Osteoblast (primary cell): ENCODE results near the gene SYT13. TPM values are rescaled to one million over a fixed set of nuclear protein-coding genes. Genes with fewer than 3 reads are reported as not detected.

Experiments used
- DNase-seq: peaks from one replicate; pipeline ENCODE4 v3.0.0; 2011; ENCODE audit warnings: low spot score, mixed read lengths; ENCODE audit not compliant: insufficient read length; ENCODE audit errors: missing footprints
- H2AFZ ChIP-seq: 2 replicates; pipeline ENCODE4 v1.6.0; 2011; ENCODE audit warnings: mild to moderate bottlenecking, low read length
- H3K27ac ChIP-seq: 2 replicates; pipeline ENCODE4 v1.5.1; 2011; ENCODE audit warnings: mild to moderate bottlenecking, low read depth, low read length, moderate library complexity
- H3K27me3 ChIP-seq: 2 replicates; pipeline ENCODE4 v1.6.0; 2012; ENCODE audit warnings: mild to moderate bottlenecking, control low read depth, inconsistent platforms, low read length, moderate library complexity; ENCODE audit not compliant: insufficient read depth
- H3K36me3 ChIP-seq: 2 replicates; pipeline ENCODE4 v1.5.1; 2011; ENCODE audit warnings: mild to moderate bottlenecking, low read length, control low read depth, moderate library complexity; ENCODE audit not compliant: insufficient read depth
- H3K4me1 ChIP-seq: 2 replicates; pipeline ENCODE4 v1.5.1; 2011; ENCODE audit warnings: mild to moderate bottlenecking, low read length, control low read depth, moderate library complexity; ENCODE audit not compliant: insufficient read depth
- H3K4me2 ChIP-seq: 2 replicates; pipeline ENCODE4 v1.6.0; 2011; ENCODE audit warnings: mild to moderate bottlenecking, low read length; ENCODE audit not compliant: insufficient read depth
- H3K4me3 ChIP-seq: fragments of 200-600 bp; sonication (generic); 3 replicates; pipeline ENCODE4 v1.5.1; 2012; ENCODE audit warnings: mild to moderate bottlenecking, low read length, inconsistent platforms; ENCODE audit not compliant: insufficient read depth
- H3K79me2 ChIP-seq: 2 replicates; pipeline ENCODE4 v1.6.0; 2012; ENCODE audit warnings: mild to moderate bottlenecking, low read length, control low read depth, inconsistent platforms; ENCODE audit not compliant: insufficient read depth
- H3K9me3 ChIP-seq: 2 replicates; pipeline ENCODE4 v1.5.1; 2011; ENCODE audit warnings: low read depth, low read length, control low read depth
- H4K20me1 ChIP-seq: 2 replicates; pipeline ENCODE4 v1.6.0; 2012; ENCODE audit warnings: mild to moderate bottlenecking, low read length, control low read depth; ENCODE audit not compliant: insufficient read depth
- total RNA-seq: library from RNA; depleted of rRNA; stranded (reverse); fragments of >200 nt; gene quantifications from 2 replicates; pipeline ENCODE4 v1.2.3, GENCODE V29; 2012
- TF ChIP-seq, protein P1 (sequence below): IDR thresholded peaks from 2 replicates; pipeline ENCODE4 v1.5.1; 2011; ENCODE audit warnings: mild to moderate bottlenecking, low read depth, low read length, moderate library complexity; ENCODE audit errors: extremely low read depth

SYT13 gene
- total RNA-seq, 1 donor = under 0.01 TPM

DNA sequence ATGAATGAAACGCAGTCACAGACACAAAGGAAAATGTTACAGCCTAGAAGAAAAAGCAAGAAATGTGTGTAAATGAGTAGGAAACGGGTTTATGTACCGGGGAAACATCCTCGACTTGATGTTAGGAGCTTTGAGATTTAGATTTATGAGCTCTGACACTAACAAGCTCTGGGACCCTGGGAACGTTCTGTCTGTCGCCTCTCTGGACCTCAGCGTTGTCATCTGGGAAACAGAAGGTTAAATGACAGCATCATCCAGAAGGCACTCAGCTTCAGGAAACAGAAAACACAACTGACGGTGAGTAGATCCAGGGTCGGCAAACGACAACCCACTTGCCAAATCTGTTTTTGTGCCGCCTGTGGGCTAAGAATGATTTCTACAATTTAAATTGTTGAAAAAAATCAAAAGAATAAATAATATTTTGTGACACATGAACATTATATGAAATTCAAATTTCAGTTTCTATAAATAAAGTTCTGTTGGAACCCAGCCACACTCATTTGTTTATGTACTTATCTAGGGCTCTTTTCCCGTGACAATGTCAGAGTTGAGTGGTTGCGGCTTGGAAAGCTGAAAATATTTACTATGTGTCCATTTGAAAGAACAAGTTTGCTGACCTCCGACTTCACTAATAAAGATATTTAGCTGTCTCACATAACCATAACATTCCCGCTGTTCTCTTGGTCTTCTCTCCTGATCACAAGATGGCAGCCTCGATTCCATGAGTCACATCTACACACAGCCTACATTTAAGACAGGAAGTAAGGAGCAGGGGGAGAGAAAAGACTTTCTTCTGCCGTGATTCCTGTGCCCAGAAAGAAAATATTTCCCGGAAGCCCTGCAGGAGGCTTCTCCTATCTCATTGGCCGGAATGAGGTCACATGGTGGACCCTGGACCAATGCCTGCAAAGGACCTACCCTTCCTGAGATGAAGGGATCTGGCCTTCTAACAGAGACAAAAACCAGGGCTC, 47.1 kb upstream of the SYT13 start:
- peaks cover 25% of the 10 kb centered on the region for H3K27me3 ChIP-seq
- H3K9me3 ChIP-seq = no peaks in the 10 kb centered on the region
- H3K4me1 ChIP-seq = peaks cover 14% of the 10 kb centered on the region
- DNase-seq = peak; percentile 91
- H4K20me1 ChIP-seq = no peaks in the 10 kb centered on the region
- no peaks in the 10 kb centered on the region for H3K79me2 ChIP-seq
- peak overlapping the region; percentile 61 for H3K4me3 ChIP-seq
- no peak overlapping the region for H3K27ac ChIP-seq
- peak overlapping the region; percentile 90 for H2AFZ ChIP-seq
- TF ChIP-seq, protein P1, sequence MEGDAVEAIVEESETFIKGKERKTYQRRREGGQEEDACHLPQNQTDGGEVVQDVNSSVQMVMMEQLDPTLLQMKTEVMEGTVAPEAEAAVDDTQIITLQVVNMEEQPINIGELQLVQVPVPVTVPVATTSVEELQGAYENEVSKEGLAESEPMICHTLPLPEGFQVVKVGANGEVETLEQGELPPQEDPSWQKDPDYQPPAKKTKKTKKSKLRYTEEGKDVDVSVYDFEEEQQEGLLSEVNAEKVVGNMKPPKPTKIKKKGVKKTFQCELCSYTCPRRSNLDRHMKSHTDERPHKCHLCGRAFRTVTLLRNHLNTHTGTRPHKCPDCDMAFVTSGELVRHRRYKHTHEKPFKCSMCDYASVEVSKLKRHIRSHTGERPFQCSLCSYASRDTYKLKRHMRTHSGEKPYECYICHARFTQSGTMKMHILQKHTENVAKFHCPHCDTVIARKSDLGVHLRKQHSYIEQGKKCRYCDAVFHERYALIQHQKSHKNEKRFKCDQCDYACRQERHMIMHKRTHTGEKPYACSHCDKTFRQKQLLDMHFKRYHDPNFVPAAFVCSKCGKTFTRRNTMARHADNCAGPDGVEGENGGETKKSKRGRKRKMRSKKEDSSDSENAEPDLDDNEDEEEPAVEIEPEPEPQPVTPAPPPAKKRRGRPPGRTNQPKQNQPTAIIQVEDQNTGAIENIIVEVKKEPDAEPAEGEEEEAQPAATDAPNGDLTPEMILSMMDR = no peak
- no peaks in the 10 kb centered on the region for H3K36me3 ChIP-seq
- H3K4me2 ChIP-seq = peak overlapping the region; percentile 88

DNA sequence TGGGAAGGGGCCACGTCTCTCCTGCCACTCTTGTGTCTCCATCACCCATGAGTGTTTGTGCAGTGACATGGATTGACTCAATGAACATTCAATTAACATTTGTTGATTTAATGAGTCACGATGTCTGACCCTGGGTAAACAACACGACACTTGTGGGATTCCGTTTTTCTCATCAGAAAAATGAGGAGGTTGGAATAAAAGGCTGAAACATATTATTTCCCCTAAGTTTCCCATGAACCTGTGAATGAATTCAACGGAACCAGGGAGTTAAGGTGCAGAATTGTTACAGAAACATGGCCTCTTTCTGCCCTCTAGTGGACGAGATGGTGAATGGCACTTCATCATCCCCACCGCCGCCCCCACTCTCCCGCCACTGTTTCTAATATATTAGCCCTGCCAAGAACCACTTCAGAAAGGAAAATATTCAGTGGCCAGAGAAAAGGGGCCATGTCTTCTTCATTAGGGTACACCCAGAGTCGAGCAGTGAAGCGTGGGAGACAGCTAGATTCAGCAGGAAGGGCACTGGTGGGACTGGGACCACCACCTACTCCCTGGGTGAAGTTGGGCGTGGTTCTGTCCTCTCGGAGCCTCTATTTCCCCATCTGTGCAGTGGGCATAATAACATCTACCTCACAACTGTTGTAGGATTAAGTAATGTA, 46.3 kb upstream of the SYT13 start:
- H3K9me3 ChIP-seq = no peaks in the 10 kb centered on the region
- no peak overlapping the region for H3K27ac ChIP-seq
- DNase-seq = peak; percentile 81
- H4K20me1 ChIP-seq = no peaks in the 10 kb centered on the region
- H3K27me3 ChIP-seq = peaks cover 29% of the 10 kb centered on the region
- H3K4me3 ChIP-seq = peak overlapping the region; percentile 61
- TF ChIP-seq, protein P1 = peak; percentile 48
- peak overlapping the region; percentile 88 for H3K4me2 ChIP-seq
- H3K4me1 ChIP-seq = peaks cover 14% of the 10 kb centered on the region
- H3K79me2 ChIP-seq = no peaks in the 10 kb centered on the region
- peak overlapping the region; percentile 90 for H2AFZ ChIP-seq
- H3K36me3 ChIP-seq = no peaks in the 10 kb centered on the region

DNA sequence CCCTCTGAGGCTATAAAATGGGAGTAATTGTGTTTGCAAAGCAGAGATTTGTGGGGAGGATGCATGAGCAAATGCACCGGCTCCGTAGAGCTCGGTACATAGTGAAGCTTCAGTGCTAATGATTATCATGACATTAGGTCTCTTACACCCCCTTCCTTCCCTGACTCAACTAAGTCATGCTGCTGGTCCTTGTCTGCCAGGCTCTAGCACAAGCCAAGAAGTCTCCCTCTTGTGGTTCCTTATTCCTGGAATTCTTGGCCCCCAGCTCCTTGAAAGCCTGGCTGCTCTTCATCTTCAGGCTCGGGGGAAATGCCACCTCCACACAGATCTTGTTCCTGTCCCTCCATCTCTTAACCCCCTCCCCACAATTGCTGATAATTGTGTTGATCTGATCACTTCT, 45.7 kb upstream of the SYT13 start:
- Histone ChIP-seq H3K27ac (no peak overlapping the region), H3K4me1 (peaks cover 14% of the 10 kb centered on the region), H3K9me3 (peaks cover 5% of the 10 kb centered on the region), H3K4me2 (peak overlapping the region; percentile 36), H3K79me2 (no peaks in the 10 kb centered on the region), H3K4me3 (no peak overlapping the region), H3K27me3 (peaks cover 31% of the 10 kb centered on the region), H4K20me1 (no peaks in the 10 kb centered on the region), H3K36me3 (no peaks in the 10 kb centered on the region), H2AFZ (no peak overlapping the region)
- TF ChIP-seq, protein P1 = no peak
- DNase-seq = no peak

DNA sequence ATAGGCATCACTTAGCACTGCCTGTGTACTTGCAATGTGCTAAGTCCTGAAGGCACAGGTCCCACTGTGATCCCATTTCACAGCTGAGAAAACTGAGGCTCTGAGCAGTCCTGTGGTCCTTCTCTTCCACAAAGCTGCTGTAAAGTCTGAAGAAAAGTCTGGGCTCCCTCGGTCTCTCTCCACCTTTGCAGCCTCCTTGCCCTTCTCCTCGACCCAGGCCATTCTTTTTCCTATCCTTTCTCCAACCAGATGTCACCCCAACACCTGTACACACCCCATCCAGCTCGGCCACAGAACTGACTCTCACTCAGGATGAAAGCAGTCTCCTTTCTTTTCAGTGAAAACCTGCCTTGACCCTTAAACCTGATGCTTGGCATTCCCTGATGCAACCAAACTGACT, 42.6 kb upstream of the SYT13 start:
- H4K20me1 ChIP-seq = no peaks in the 10 kb centered on the region
- no peaks in the 10 kb centered on the region for H3K79me2 ChIP-seq
- H3K4me2 ChIP-seq = no peak overlapping the region
- no peak for DNase-seq
- peaks cover 53% of the 10 kb centered on the region for H3K27me3 ChIP-seq
- peaks cover 14% of the 10 kb centered on the region for H3K4me1 ChIP-seq
- H3K27ac ChIP-seq = no peak overlapping the region
- H3K4me3 ChIP-seq = no peak overlapping the region
- TF ChIP-seq, protein P1 = no peak
- no peak overlapping the region for H2AFZ ChIP-seq
- H3K9me3 ChIP-seq = peaks cover 6% of the 10 kb centered on the region
- no peaks in the 10 kb centered on the region for H3K36me3 ChIP-seq
